Activated CD4-positive, alpha-beta T cell treated with anti-CD3 and anti-CD28 coated beads for 4 hours (primary cell): ENCODE measurements around the gene MAP3K9.
A peak's percentile ranks its signal among the peaks of the same experiment; 100 is the strongest.

ENCODE experiments used
- DNase-seq, 2 donors: peaks; one replicate each; pipeline ENCODE4 v3.0.0-alpha.2; 2020

The MAP3K9 gene

DNA sequence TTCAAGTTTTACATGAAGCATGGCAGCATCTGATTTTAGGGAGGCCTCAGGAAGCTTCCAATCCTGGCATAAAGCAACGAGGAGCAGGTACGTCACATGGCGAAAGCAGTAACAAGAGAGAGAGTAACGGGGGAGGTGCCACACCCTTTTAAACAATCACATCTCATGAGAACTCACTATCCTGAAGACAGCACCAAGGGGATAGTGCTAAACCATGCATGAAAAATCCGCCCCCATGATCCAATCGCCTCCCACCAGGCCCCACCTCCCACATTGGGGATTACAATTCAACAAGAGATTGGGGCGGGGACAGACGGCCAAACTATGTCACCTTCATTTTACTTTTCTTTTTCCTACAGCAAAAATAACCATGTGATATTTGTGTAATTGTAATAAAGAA lies 7.2 kb upstream of the MAP3K9 start:
- DNase-seq, result no peak

DNA sequence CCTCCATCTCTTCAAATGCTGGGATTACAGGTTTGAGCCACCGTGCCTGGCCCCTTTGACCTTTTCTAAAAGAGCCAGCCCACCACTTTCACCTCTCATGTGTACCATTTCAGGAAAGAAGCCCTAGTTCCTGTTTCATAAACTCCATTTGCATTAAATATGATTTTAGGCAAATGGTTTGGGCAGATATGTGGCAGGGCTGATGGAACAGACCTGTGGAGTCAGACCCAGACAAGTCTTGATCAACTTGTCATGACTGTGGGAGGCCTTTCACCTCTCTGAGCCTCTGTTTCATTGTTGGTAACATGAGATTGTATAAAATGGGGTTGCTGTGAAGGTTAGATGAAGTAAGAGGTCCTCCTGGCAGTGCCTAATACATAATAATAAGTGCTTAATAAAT lies 5.2 kb upstream of the MAP3K9 start:
- no peak for DNase-seq

- DNase-seq, result no peak
Observed at GRCh38 chr14:70812124-70812818, 3.0 kb upstream of the MAP3K9 start.

DNA sequence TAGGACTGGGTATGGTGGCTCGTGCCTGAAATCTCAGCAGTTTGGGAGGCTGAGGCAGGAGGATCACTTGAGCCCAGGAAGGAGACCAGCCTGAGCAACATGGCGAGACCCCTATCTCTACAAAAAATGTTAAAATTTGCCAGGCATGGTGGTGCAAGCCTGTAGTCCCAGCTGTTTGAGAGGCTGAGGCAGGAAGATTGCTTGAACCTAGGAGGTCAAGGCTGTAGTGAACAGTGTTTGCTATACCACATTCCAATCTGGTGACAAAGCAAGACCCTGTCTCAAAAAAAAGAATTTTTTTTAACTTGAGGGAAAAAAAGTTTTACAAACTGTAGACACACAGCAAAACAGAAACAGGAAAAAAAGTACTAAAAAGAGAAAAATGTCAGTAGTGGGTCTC lies 2.3 kb upstream of the MAP3K9 start:
- DNase-seq, result no peak

- DNase-seq, result no peak
Observed at GRCh38 chr14:70811050-70811449, 1.7 kb upstream of the MAP3K9 start.

- DNase-seq, result no peak
Observed at GRCh38 chr14:70810621-70811020, 1.3 kb upstream of the MAP3K9 start.

GRCh38 chr14:70808416-70809224 lies 693 bp downstream of the MAP3K9 start:
- peak; percentile 39 to 43 for DNase-seq

DNA sequence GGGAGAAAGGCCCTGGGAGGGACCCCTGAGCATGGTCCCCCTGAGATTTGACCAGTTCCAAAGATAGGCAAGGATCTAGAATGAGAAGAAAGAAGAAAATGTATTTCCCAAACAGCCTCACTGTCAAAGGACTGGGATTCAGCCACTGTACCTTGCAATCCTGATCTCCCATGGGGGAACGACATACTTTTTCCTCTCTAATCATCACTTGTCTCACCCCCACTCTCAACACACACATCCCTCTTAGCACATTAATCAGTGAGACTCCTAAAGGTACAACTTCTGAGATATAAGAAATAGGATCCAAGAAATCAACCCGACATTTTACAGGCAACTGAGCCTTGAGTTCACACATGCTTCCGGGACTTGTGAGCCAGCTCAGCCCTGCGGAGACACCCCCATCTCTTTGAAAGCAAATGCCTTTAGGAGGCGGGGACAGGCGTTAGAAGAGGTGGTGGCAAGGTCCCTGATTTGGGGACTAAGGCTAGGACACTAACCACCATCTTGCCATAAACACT lies 1.4 kb downstream of the MAP3K9 start:
- peak; percentile 58 to 66 for DNase-seq

- DNase-seq, result no peak
Observed at GRCh38 chr14:70804556-70805162, 4.7 kb downstream of the MAP3K9 start.

- no peak for DNase-seq
Observed at GRCh38 chr14:70803321-70804310, 5.7 kb downstream of the MAP3K9 start.

DNA sequence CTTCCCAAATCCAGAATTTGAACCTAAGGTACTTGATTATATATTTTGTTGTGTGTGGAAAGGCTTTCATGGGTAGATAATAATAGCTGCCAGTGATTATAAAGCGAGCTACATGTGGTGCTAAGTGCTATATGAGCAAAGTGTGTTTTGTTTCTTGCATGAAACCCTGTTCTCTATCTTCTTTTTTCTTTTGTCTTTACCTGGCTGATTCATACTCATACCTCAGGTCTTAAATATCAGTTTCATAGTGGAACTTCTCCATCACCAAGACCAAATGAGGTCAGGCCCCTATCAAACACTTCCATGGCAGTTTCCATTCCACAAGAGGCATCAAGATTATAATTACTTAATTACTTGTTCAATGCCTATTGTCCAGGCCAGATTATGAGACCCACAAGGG lies 6.9 kb downstream of the MAP3K9 start:
- DNase-seq, result no peak

- DNase-seq, result no peak
Observed at GRCh38 chr14:70801836-70802235, 7.5 kb downstream of the MAP3K9 start.

- no peak for DNase-seq
Observed at GRCh38 chr14:70796551-70796950, 12.8 kb downstream of the MAP3K9 start.

- no peak for DNase-seq
Observed at GRCh38 chr14:70794294-70794693, 15.0 kb downstream of the MAP3K9 start.

DNA sequence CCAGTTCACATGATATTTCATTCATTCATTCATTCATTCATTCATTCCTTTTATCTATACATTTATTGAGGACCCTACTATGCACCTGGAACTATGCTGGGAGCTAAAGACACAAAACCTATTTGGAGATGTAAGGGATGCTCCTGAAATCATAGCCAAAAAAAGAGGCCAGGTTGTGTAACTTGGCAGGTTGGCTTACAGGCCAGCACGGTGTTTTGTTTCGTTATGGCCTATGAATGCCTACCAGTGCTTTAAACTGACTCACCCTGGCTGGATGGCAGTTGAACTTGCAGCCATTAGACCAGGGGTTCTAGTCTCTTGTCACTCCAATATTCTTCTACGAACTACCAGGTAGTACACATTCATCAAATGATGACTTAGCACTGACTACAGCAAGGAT lies 15.7 kb downstream of the MAP3K9 start:
- no peak for DNase-seq

GRCh38 chr14:70792939-70793338 lies 16.4 kb downstream of the MAP3K9 start:
- DNase-seq, result no peak

DNA sequence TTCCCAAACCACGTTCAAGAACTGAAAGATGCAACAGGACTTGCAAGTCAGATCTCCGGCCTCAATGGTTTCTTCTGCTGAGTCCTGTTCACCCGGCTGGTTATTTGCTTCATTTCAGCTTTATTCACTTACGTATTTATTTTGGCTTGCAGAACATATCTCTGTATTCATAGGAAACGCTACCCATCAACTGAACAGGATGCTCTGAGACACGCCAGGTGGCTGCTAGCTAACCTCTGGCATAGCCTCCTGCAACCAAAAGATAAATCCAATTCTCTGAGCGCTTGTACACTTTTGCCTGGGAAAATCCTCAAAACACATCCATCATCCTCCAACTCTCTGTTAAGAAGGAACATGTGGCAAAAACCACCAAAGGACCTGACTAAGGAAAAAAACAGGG lies 17.3 kb downstream of the MAP3K9 start:
- DNase-seq, result no peak

DNA sequence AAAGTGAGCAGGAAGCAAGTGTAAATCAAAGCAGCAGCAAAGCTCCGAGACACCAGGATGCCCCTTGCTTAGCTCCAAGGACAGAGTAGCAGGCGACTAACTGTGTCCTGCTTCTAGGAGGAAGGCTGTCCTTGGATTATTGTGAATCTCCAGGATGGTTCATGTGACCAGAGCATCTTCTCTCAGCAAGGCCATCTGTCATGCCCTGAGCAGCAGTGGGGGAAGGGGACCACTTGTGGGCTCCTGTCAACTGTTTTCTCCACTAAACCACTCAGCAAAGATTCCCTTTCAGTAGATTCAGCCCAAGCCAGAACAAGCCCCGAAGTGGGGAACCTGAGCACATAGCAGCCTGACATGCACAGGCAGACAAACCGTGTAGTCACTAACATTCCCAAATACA lies 19.4 kb downstream of the MAP3K9 start:
- no peak for DNase-seq

- DNase-seq, result no peak
Observed at GRCh38 chr14:70789361-70789760, 20.0 kb downstream of the MAP3K9 start.

DNA sequence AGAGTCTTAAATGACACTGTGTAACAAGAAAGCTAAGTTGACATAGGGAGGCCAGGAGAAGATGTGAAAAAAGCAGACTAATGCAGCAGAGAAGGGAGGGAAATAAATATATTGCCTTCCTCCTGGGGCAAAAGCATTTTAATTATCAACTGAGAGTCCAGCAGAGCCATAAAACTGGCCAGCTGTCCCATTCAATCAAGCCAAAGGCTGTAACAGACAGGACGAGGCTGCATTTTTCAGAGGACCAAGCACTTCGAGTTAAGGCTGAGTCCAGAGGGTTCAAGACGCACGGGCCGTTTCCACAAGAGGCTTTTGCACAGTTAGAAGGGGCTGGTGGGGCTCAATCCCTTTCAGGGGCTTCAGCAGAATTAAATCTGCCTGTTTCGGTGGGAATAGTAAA lies 20.4 kb downstream of the MAP3K9 start:
- DNase-seq, result no peak

DNA sequence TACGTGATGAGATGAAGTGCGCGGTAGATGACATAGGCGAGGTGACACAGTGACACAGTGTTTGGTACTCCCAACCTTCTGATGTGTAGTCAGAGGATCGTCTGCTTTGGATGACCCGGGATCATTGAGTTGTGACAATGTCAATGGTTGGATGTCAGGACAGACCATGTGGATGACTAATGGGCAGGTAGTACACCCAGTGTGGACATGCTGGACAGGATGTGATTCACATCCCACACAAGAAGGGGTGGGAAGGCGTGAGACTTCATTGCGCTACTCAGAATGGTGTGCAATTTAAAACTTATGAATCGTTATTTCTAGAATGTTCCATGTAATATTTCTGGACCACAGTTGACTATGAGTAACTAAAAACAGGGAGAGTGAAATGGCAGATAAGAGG lies 23.8 kb downstream of the MAP3K9 start:
- DNase-seq, result no peak

DNA sequence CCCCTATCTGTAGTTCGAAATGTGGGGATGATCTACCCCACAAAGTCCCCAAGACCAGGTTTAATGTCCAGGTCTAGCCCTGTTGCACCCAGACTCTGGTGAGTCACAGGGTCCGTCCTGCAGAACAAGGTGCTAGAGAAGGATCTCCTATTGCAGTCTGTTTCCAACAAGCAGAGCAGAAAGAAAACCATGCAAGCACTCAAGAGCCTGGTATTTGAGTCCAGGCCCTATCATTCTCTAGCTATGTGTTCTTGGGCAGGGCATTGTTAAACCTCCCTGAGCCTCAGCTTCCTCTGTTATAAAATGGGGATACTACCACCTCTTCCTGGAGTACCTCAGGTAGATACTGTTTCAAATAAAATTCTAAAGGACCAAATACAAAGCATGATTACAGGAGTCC lies 24.4 kb downstream of the MAP3K9 start:
- DNase-seq, result no peak

GRCh38 chr14:70782361-70782760 lies 27.0 kb downstream of the MAP3K9 start:
- DNase-seq, result no peak
